ENCODE data around the gene BMP6. TPM values are rescaled to one million over a fixed set of nuclear protein-coding genes. Genes with fewer than 3 reads are reported as not detected.

BMP6 gene
- total and polyA plus RNA-seq, 10 of the 15 experiments (the other 5 are each of a cell fraction or from before 2014, with no cell fraction given): 0.02 to 0.15 (median 0.05) TPM; not detected in 5

DNA sequence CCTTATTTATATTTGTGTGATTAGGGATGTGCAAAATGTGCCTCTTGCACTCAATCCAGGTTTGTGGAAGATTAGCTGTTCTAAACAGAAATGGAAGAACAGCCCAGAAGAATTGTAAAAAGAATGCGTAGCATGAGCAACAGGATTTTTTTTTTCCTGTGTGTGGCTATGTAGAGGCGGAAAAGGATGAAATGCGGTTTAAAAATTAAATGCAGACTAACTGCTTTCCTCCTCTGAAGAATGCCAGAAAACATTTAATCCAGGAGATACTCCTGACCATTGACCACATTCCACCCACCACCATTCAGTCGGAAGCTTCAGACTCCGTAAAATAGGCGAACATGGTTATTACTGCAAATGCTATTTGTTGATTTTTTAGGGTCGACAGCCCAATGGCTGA is 83.4 kb downstream of the BMP6 start:
- BruUV-seq (replicated peaks): no TSS peak
- CTCF ChIA-PET: interaction anchor here (0.6 kb wide), 2 partner anchors 21 to 124 kb away, joined by 3 read pairs; no protein-coding TSS in a partner anchor
- Histone ChIP-seq H3K27ac (ENCODE audit: control insufficient read depth, insufficient read depth) (no peak overlapping the region), H3K4me2 (ENCODE audit: control insufficient read depth, insufficient read depth) (no peak overlapping the region), H3K4me3 (no peak overlapping the region), H3K9me3 (replicated peaks; ENCODE audit: control insufficient read depth, insufficient read depth, low read length) (no peaks in the 10 kb centered on the region), H3K79me2 (ENCODE audit: control insufficient read depth, insufficient read depth, low read length) (no peaks in the 10 kb centered on the region), H3K27me3 (replicated peaks in 1 of 2; ENCODE audit: control insufficient read depth in 2 of 2, insufficient read depth in 2 of 2, low read length in 1 of 2) (peaks cover 1 to 2% of the 10 kb centered on the region in 2 experiments; a peak in 2 of 4 replicates), H2AFZ (ENCODE audit: control insufficient read depth, low read depth, low read length) (no peak overlapping the region), H3K4me1 (ENCODE audit: control insufficient read depth, insufficient read depth, low read length) (no peaks in the 10 kb centered on the region), H4K20me1 (ENCODE audit: control insufficient read depth, insufficient read depth) (no peaks in the 10 kb centered on the region), H3K9ac (ENCODE audit: control insufficient read depth, insufficient read depth, low read length) (no peak overlapping the region), H3K36me3 (ENCODE audit: control insufficient read depth in 2 of 2, insufficient read depth in 2 of 2, low read length in 1 of 2) (no peaks in the 10 kb centered on the region)
- ATAC-seq (no peak), FAIRE-seq (no peak), DNase-seq (ENCODE audit: low read depth, low spot score) (no peak)
- TF ChIP-seq E2F4 (IDR thresholded peaks at IDR 0.05; ENCODE audit: low read depth, low read length): no peak
- no peak for TF ChIP-seq POU2F2 (IDR thresholded peaks at IDR 0.05; ENCODE audit: borderline replicate concordance, low read depth, low read length)
- no peak for TF ChIP-seq BACH1 (IDR thresholded peaks at IDR 0.05; ENCODE audit: borderline replicate concordance)
- POLR2A ChIA-PET: interaction anchor here (0.6 kb wide), 1 partner anchor 135 kb away, joined by 6 read pairs; no protein-coding TSS in a partner anchor
- SMC1A ChIA-PET (ENCODE audit: uncharacterized antibody, unreplicated experiment): no interaction called here
- 64% methylated on average over 7 of the region's 7 CpGs for WGBS (ENCODE audit: insufficient coverage, insufficient replicate concordance, low lambda C conversion rate, missing lambda C conversion rate)
- RAD21 ChIA-PET (ENCODE audit: unreplicated experiment): no interaction called here
- intact Hi-C loops (cut with micrococcal nuclease; ENCODE audit: unreplicated experiment) (no loop called here), in situ Hi-C loops (cut with MboI) (no loop called here)

DNA sequence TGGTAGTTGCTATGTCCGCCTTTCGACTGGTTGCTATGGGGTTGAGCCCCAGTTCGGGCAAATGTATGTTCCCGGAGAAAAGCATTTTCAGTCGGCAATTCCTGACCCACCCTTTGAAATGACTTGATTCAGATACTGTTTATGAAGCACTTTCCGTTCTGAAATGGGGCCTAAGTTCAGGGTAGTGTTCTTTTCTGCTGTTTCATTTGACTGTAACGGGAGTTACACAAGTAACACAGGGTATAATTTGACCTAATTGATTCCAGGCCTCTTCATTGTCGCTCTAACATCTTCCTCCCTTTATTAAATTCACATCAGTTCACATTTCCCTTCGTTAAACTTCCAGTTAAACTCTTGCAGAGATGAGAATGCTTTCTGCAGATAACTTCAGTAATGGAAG is 85.5 kb downstream of the BMP6 start:
- no peak overlapping the region for H3K27ac ChIP-seq (ENCODE audit: control insufficient read depth, insufficient read depth)
- CTCF ChIA-PET: no interaction called here
- no peak overlapping the region for H3K4me2 ChIP-seq (ENCODE audit: control insufficient read depth, insufficient read depth)
- no peak overlapping the region for H3K9ac ChIP-seq (ENCODE audit: control insufficient read depth, insufficient read depth, low read length)
- 41% methylated on average over 9 of the region's 9 CpGs for WGBS (ENCODE audit: insufficient coverage, insufficient replicate concordance, low lambda C conversion rate, missing lambda C conversion rate)
- TF ChIP-seq ZNF24 (IDR thresholded peaks at IDR 0.05): no peak
- no peak for TF ChIP-seq FOXK2 (IDR thresholded peaks at IDR 0.05)
- FAIRE-seq (no peak), DNase-seq (ENCODE audit: low read depth, low spot score) (no peak), ATAC-seq (no peak)
- H3K79me2 ChIP-seq (ENCODE audit: control insufficient read depth, insufficient read depth, low read length): no peaks in the 10 kb centered on the region
- no peaks in the 10 kb centered on the region for H4K20me1 ChIP-seq (ENCODE audit: control insufficient read depth, insufficient read depth)
- RAD21 ChIA-PET (ENCODE audit: unreplicated experiment): no interaction called here
- no peaks in the 10 kb centered on the region for H3K36me3 ChIP-seq (ENCODE audit: control insufficient read depth in 2 of 2, insufficient read depth in 2 of 2, low read length in 1 of 2)
- SMC1A ChIA-PET (ENCODE audit: uncharacterized antibody, unreplicated experiment): no interaction called here
- no TSS peak for BruUV-seq (replicated peaks)
- POLR2A ChIA-PET: no interaction called here
- peaks cover 1 to 2% of the 10 kb centered on the region in 2 experiments; a peak in 2 of 4 replicates for H3K27me3 ChIP-seq (replicated peaks in 1 of 2; ENCODE audit: control insufficient read depth in 2 of 2, insufficient read depth in 2 of 2, low read length in 1 of 2)
- H3K4me3 ChIP-seq: no peak overlapping the region
- no peak overlapping the region for H2AFZ ChIP-seq (ENCODE audit: control insufficient read depth, low read depth, low read length)
- in situ Hi-C loops (cut with MboI): no loop called here
- H3K9me3 ChIP-seq (replicated peaks; ENCODE audit: control insufficient read depth, insufficient read depth, low read length): no peaks in the 10 kb centered on the region
- intact Hi-C loops (cut with micrococcal nuclease; ENCODE audit: unreplicated experiment): no loop called here
- H3K4me1 ChIP-seq (ENCODE audit: control insufficient read depth, insufficient read depth, low read length): no peaks in the 10 kb centered on the region
